ENCODE measurements around the gene SLC1A7.
A peak's percentile ranks its signal among the peaks of the same experiment; 100 is the strongest.

SLC1A7 gene

DNA sequence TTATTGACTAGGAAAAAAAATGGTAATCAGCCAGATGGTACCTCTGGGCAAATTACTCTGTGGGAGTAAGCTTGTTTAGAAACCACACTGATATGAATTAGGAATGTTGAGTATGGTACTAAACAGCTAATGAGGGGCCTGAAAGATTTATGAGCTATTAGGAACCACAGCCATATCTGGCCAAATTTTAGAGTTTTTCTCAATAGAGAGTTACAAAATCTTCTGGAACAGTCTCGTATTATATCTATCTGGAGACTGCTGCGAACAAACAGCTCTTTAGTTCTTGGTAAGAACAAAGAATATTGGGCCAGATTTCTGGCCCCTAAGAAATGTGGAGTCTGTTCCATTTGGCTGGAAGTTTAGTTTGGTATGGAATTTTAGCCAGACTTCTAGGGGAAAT lies 85.3 kb downstream of the SLC1A7 start:
- no peak for DNase-seq

DNA sequence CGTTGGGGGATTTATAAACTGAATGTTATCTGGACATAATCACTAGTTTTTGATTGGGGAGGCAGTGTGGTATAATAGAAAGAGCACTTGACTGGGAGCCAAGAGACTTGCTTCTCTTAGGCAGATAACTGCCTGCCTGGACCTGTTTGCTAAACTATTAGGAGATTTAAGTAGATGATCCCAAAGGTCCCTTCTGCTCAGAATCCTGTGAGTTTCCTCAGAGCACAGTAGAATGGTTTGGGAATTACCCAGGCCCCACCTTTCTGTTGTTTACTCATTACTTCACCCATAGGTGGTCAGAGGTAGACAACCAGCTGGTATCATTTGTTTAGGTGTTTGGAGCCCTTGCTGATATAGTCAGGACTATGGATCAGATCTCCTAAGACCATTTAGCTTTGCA lies 90.8 kb downstream of the SLC1A7 start:
- DNase-seq: no peak

DNA sequence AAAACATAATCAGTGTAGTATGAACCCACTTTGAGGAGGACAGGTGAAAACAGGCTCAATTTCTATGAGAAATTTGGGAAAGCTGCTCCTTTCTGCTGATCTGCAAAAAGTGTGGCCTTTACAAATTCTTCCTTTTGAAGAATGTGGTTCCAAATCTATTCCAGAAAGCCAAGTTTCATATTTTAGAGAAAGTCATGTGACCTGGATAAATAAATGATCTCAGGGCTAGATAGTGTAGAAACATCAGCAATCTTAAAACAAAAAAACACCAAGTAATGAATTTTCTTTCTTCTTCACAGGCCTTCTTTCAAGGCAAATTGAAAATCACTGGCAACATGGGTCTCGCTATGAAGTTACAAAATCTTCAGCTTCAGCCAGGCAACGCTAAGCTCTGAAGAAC lies 92.1 kb downstream of the SLC1A7 start:
- DNase-seq: no peak

DNA sequence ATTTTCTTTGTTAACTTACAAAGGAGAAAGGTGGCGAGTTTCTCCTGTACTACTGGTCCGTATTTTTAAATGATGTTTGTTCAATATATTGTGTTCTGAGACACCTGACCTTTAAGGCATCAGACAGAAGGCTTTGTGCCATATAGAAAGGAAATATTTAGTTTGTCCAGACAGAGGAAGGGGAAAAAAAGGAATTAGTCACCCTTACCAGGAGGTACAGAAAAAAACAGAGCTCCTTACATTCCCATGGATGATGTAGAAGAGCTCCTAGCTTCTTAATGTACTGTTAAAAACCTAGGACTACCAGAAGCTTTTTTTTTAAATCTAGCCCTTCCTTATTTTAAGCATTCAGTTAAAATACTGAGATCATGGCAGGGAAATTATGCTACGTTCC lies 92.9 kb downstream of the SLC1A7 start:
- no peak for DNase-seq

DNA sequence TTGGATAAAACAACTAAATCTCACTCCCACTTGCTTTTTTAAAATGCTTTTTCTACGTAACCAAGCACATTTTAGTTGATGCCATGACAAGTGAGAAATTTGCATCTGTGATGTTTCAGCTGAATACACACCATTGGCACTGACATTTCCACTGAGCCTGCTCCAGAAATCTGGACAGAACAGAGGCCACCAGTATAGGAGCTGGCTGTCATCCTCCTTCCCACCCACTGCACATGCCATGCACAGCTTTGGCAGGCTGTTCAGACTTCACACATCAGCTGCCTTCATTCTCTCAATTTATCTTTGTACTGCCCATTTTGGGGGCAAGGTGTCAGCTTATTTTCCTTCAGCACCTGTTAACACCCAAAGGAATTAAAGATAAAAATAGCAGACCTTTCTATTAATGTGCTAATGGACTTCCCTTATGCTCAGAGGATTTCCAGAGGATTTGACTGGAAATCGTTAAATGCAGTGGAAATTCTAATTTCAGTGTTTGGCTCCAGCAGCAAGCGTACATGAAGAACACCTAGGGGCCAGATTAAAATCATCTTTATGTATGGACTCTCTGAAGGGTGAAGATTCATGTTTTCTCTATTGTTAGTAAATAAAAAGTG lies 93.4 kb downstream of the SLC1A7 start:
- DNase-seq: no peak

DNA sequence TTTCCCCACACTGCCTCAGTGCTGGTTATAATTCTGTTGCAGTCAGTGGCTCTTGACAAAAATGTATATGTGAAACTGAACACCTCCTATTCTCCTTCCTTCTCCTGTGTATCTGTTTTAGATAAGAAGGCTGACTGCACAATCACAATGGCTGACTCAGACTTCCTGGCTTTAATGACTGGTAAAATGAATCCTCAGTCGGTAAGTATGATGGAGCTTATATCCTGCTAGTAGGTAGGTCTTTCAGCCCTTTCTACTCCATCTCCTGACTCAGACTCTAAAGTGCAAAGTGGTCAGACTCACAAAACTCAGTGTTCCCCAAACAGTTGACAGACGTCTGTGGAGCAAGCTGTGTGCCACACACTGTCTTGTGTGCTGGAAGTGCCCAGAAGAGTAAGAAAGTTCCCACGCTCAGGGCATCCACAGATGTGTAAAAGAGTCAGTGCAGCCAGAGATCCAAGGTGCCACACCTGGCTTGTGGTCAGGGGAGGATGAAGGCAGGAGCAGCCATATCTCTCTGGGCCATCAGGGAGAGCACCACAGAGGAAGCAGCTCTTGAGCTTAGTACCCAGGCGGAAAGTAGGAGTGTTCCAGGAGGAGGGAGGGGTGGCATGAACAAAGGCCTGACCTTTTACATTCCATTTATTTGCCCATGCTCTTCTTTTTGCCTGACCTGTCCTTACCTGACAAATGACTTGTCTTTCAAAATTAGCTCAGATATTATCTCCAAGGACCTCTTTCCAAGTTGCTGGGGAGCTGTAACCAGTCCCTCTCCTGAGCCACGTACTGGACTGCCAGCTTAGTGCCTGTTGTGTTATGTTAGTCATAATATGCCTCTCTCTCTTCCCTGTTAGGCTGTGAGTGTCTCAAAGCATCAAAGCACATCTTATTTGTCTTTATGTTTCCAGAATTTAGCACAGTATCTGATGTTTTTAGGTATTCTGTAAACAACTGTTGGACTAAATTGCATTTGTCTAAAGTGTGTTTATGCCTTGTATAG lies 94.4 kb downstream of the SLC1A7 start:
- peak; percentile 78 for DNase-seq

DNA sequence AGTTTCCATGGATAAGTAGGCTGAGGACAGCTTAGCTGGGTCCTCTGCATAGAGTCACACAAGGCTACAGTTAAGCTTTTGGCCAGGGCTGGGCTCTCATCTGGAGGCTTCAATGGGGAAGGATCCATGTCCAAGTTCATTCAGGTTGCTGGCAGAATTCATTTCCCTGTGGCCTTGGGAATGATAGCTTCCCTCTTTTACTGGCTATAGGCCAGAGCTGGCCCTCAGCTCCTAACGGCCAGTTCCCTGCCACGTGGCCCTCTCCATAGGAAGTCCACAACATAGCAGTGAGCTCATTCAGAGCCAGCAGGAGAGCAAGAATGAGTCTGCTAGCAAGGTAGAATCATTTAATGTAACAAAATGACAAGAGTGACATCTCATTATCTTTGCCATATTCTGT lies 95.5 kb downstream of the SLC1A7 start:
- DNase-seq: peak; percentile 12

DNA sequence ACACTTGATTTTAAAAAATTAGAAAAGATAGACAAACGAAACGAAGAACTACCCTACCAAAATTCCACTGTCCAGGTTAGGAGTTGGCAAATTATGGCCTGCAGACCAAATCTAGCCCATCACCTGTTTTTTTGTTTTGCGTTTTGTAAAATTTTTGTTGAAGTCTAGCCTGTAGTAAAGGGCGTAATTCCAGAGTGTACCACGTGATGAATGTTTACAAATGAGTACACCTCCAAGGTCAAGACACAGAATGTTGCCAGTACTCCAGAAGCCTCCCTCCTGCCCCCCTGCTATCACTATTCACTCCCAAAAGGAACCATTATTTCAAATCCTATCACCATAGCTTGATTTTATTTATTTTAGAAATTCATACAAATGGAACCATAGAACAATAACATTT lies 97.5 kb downstream of the SLC1A7 start:
- no peak for DNase-seq

DNA sequence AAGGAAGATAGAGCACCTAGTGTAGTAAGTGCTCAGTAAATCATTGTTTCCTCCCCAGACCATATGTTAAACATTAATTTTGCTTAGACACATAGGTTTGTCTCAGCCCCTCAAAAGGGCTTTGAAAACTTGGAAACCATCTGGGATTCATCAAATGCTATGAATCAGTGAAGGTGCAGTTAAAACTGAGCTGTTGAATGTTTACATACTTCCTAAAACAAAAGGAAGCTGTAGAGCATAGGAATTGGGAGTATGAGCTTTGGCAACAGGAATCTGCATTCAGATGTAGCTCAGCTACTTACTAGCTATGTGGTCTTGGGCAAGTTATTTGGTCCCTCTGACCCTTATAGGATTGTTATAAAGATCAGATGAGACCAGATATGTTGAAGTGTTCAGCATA lies 99.2 kb downstream of the SLC1A7 start:
- no peak for DNase-seq

DNA sequence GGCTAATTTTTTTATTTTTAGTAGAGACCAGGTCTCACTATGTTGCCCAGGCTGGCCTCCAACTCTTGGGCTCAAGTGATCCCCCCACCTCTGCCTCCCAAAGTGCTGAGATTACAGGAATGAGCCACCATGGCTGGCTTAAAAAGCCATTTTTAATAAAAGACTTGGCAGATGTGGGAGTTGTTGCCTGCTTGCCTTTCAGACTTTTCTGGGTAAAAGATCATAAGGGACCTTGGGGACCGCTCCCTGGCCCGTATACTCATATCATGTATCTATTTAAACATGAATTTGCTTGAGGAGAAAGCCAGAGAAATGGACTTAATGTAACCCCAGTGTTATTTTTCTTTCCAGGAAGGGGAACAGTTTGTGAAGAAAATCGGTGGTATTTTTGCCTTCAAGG lies 103.9 kb downstream of the SLC1A7 start:
- DNase-seq: no peak
